ENCODE data around the gene KIRREL3. TPM values are rescaled to one million over a fixed set of nuclear protein-coding genes. Genes with fewer than 3 reads are reported as not detected.

KIRREL3 gene
- total and polyA plus RNA-seq, 2 donors (not counting 3 experiments of a cell fraction or from before 2014, with no cell fraction given): not detected

DNA sequence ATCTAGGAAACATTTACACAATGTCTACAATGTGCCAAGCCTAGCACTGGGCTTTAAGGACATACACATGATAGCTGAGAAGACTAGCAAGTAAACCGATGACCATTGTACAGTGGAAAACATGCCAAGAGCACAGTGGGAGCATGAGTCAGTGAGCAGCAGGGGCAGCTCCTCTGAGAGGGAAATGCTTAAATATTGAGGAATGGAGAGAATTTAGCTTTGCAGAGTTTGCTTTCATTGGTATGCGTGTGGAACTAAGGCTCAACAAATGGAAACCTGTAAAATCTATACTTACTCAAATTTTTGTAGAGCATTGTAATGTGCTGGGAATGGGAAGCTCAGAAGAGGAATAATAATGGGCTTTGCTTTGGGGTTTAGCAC is 362.8 kb downstream of the KIRREL3 start:
- no peak overlapping the region for H3K4me2 ChIP-seq (ENCODE audit: insufficient read depth, low read length)
- DNase-seq (ENCODE audit: low read depth, low spot score): no peak
- no peaks in the 10 kb centered on the region for H3K9me1 ChIP-seq (replicated peaks; ENCODE audit: control insufficient read depth, extremely low read depth, insufficient read depth, low read length)
- no peak overlapping the region for H3K9ac ChIP-seq (replicated peaks; ENCODE audit: extremely low read depth, insufficient read depth, low read length)
- no peak overlapping the region for H3K27ac ChIP-seq (ENCODE audit: insufficient read depth, low read depth, low read length)
- no peaks in the 10 kb centered on the region for H3K27me3 ChIP-seq (ENCODE audit: control insufficient read depth in 2 of 2, insufficient read depth in 2 of 2, low read length in 2 of 2)
- dilution Hi-C loops (cut with MboI; ENCODE audit: extremely low pct_ligation_motif_present, low sequenced_read_pairs): no loop called here
- no peaks in the 10 kb centered on the region for H3K9me3 ChIP-seq (replicated peaks; ENCODE audit: control insufficient read depth, insufficient read depth, low read length)
- H3K36me3 ChIP-seq (ENCODE audit: control insufficient read depth in 2 of 2, extremely low read depth in 1 of 2, insufficient read depth in 2 of 2, low read length in 2 of 2): no peaks in the 10 kb centered on the region
- no peaks in the 10 kb centered on the region for H4K20me1 ChIP-seq (replicated peaks; ENCODE audit: control insufficient read depth, extremely low read depth, insufficient read depth, low read length)
- intact Hi-C loops (cut with micrococcal nuclease): no loop called here
- FAIRE-seq: no peak
- CTCF ChIA-PET: no interaction called here
- no TSS peak for BruUV-seq (replicated peaks)
- no peak overlapping the region for H2AFZ ChIP-seq (ENCODE audit: low read depth, low read length)
- H3K79me2 ChIP-seq (ENCODE audit: control insufficient read depth, insufficient read depth, low read length): no peaks in the 10 kb centered on the region
- TF ChIP-seq POLR2AphosphoS5 (IDR thresholded peaks at IDR 0.05; ENCODE audit: insufficient read depth, low read depth, low read length) (no peak), JUN (IDR thresholded peaks at IDR 0.05; ENCODE audit: borderline replicate concordance, insufficient read depth, insufficient read length, low read depth) (no peak), FOS (IDR thresholded peaks at IDR 0.05; ENCODE audit: borderline replicate concordance, insufficient read depth, low read length) (no peak), MYC (IDR thresholded peaks at IDR 0.05; ENCODE audit: low read depth, low read length) (no peak), POLR2A (IDR thresholded peaks at IDR 0.05; ENCODE audit: low read depth, low read length) (no peak), EZH2 (IDR thresholded peaks at IDR 0.05; ENCODE audit: borderline replicate concordance, low read depth, low read length, severe bottlenecking) (no peak), GATA2 (IDR thresholded peaks at IDR 0.05; ENCODE audit: insufficient read depth, insufficient read length, low read depth, low read length) (no peak)
- TF ChIP-seq, protein P1, sequence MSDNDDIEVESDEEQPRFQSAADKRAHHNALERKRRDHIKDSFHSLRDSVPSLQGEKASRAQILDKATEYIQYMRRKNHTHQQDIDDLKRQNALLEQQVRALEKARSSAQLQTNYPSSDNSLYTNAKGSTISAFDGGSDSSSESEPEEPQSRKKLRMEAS (IDR thresholded peaks at IDR 0.05; ENCODE audit: insufficient read depth, insufficient read length): no peak
- TF ChIP-seq, protein P2, sequence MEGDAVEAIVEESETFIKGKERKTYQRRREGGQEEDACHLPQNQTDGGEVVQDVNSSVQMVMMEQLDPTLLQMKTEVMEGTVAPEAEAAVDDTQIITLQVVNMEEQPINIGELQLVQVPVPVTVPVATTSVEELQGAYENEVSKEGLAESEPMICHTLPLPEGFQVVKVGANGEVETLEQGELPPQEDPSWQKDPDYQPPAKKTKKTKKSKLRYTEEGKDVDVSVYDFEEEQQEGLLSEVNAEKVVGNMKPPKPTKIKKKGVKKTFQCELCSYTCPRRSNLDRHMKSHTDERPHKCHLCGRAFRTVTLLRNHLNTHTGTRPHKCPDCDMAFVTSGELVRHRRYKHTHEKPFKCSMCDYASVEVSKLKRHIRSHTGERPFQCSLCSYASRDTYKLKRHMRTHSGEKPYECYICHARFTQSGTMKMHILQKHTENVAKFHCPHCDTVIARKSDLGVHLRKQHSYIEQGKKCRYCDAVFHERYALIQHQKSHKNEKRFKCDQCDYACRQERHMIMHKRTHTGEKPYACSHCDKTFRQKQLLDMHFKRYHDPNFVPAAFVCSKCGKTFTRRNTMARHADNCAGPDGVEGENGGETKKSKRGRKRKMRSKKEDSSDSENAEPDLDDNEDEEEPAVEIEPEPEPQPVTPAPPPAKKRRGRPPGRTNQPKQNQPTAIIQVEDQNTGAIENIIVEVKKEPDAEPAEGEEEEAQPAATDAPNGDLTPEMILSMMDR (IDR thresholded peaks at IDR 0.05; ENCODE audit: extremely low read depth in 1 of 2, insufficient read depth in 1 of 2, low read depth in 1 of 2, low read length in 2 of 2): no peak
- POLR2A ChIA-PET: no interaction called here
- no peak overlapping the region for H3K4me3 ChIP-seq (replicated peaks in 1 of 3; ENCODE audit: insufficient read depth in 1 of 3, low read depth in 1 of 3, low read length in 3 of 3)
- H3K4me1 ChIP-seq (ENCODE audit: control insufficient read depth, extremely low read depth, insufficient read depth, low read length): no peaks in the 10 kb centered on the region

Measured in endothelial cell of umbilical vein (primary cell).